PC-3 (cell line): Measurements from ENCODE around the gene SLC12A5. TPM values are rescaled to one million over a fixed set of nuclear protein-coding genes. Genes with fewer than 3 reads are reported as not detected.

Experiments
- ATAC-seq: fragments of 200-7000 bp; cut with Tn5 transposase; 2 replicates; pipeline ENCODE4 v1.9.1; 2020; ENCODE audit warnings: mild to moderate bottlenecking, moderate library complexity
- BruUV-seq: library from RNA; stranded (reverse); fragments of 400-500 nt; replicated peaks from 2 replicates; lab custom pipeline; 2021; lab: Mats Ljungman, UMichigan
- CTCF ChIA-PET: fragments of 300-600 bp; sonication (Branson Sonifier 250); formaldehyde crosslinking; loops from one replicate; lab custom pipeline; 2022; ENCODE audit warnings: antibody characterized with exemption; lab: Charles Lee
- POLR2A ChIA-PET: fragments of 300-600 bp; sonication (Branson Sonifier 250); formaldehyde crosslinking; loops from one replicate; lab custom pipeline; 2022; ENCODE audit warnings: antibody characterized with exemption; ENCODE audit not compliant: unreplicated experiment; lab: Charles Lee
- DNase-seq: peaks from one replicate; pipeline ENCODE4 v3.0.0-alpha.2; 2015
- H2AFZ ChIP-seq: fragments of 300-600 bp; sonication (generic); 2 replicates; pipeline ENCODE4 v1.6.0; 2016; ENCODE audit warnings: antibody characterized with exemption, low read length
- H3F3A ChIP-seq: fragments of 300-600 bp; sonication (generic); one replicate; pipeline ENCODE4 v1.6.0; 2017; ENCODE audit warnings: antibody characterized with exemption, low read length, control low read depth, mild to moderate bottlenecking; ENCODE audit not compliant: unreplicated experiment
- H3K27ac ChIP-seq: fragments of 300-600 bp; sonication (generic); 2 replicates; pipeline ENCODE4 v1.5.1; 2016; ENCODE audit warnings: mild to moderate bottlenecking, low read length
- H3K27me3 ChIP-seq: fragments of 300-600 bp; sonication (generic); 2 replicates; pipeline ENCODE4 v1.6.1; 2016; ENCODE audit warnings: low read length, mixed read lengths
- H3K36me3 ChIP-seq: fragments of 300-600 bp; sonication (generic); 2 replicates; pipeline ENCODE4 v1.6.1; 2016; ENCODE audit warnings: low read depth, mixed run types, low read length, mixed read lengths
- H3K4me1 ChIP-seq: fragments of 300-600 bp; sonication (generic); 2 replicates; pipeline ENCODE4 v1.5.1; 2016; ENCODE audit warnings: low read length; ENCODE audit not compliant: insufficient read depth
- H3K4me2 ChIP-seq: fragments of 300-600 bp; sonication (generic); 2 replicates; pipeline ENCODE4 v1.6.0; 2016; ENCODE audit warnings: low read length
- H3K4me3 ChIP-seq: fragments of 300-600 bp; sonication (generic); 2 replicates; pipeline ENCODE4 v1.5.1; 2016; ENCODE audit warnings: mild to moderate bottlenecking, low read length, mixed read lengths
- H3K79me2 ChIP-seq: fragments of 300-600 bp; sonication (generic); 2 replicates; pipeline ENCODE4 v1.6.1; 2017; ENCODE audit warnings: low read length, mixed read lengths
- H3K9ac ChIP-seq: fragments of 300-600 bp; sonication (generic); 2 replicates; pipeline ENCODE4 v1.6.0; 2016; ENCODE audit warnings: mild to moderate bottlenecking, low read length
- H3K9me2 ChIP-seq: fragments of 300-600 bp; sonication (generic); replicated peaks from 2 replicates; pipeline ENCODE4 v1.6.1; 2016; ENCODE audit warnings: mixed run types, low read length, mixed read lengths
- H3K9me3 ChIP-seq: fragments of 300-600 bp; sonication (generic); 2 replicates; pipeline ENCODE4 v1.6.1; 2016; ENCODE audit warnings: low read length, mixed read lengths
- H4K20me1 ChIP-seq: fragments of 300-600 bp; sonication (generic); 2 replicates; pipeline ENCODE4 v1.6.1; 2016; ENCODE audit warnings: low read length, mixed read lengths
- CTCF ChIP-seq: fragments of 300-600 bp; sonication (generic); conservative IDR thresholded peaks from 2 replicates; pipeline ENCODE4 v1.5.1; 2017; ENCODE audit warnings: antibody characterized with exemption, low read depth, mild to moderate bottlenecking, low read length
- EZH2 ChIP-seq: fragments of 300-600 bp; sonication (generic); IDR thresholded peaks from one replicate; pipeline ENCODE4 v1.6.1; 2017; ENCODE audit warnings: antibody characterized with exemption, mild to moderate bottlenecking, low read length; ENCODE audit not compliant: unreplicated experiment
- EZH2phosphoT487 ChIP-seq: fragments of 300-600 bp; sonication (generic); IDR thresholded peaks from 2 replicates; pipeline ENCODE4 v1.6.1; 2018; ENCODE audit warnings: mild to moderate bottlenecking, antibody characterized with exemption, low read length, borderline replicate concordance
- intact Hi-C: fragments of 100-400 bp; cut with micrococcal nuclease; formaldehyde crosslinking; loops from 2 replicates; pipeline ENCODE4 v1.9.0; 2023
- total RNA-seq: library from RNA; depleted of rRNA; stranded (reverse); fragments of >200 nt; gene quantifications from 2 replicates; pipeline ENCODE4 v1.2.3, GENCODE V29; 2014

The SLC12A5 gene
- total RNA-seq, 1 experiment from 2014 or later = 2.4 TPM

GRCh38 chr20:46027245-46027853 lies 1.7 kb upstream of the SLC12A5 start:
- Histone ChIP-seq H3K9ac (no peak overlapping the region), H4K20me1 (no peaks in the 10 kb centered on the region), H3K4me3 (no peak overlapping the region), H3K9me3 (no peaks in the 10 kb centered on the region), H3K27me3 (peaks cover 22% of the 10 kb centered on the region), H3K4me2 (no peak overlapping the region), H3K27ac (no peak overlapping the region), H3K79me2 (no peaks in the 10 kb centered on the region), H3K36me3 (no peaks in the 10 kb centered on the region), H3K4me1 (peaks cover 7% of the 10 kb centered on the region; the same call in 1 of the 2 replicates), H3K9me2 (no peaks in the 10 kb centered on the region), H2AFZ (no peak overlapping the region), H3F3A (no peaks in the 10 kb centered on the region)
- DNase-seq = peak; percentile 76
- CTCF ChIA-PET = interaction anchor here (0.7 kb wide), 1 partner anchor 103 kb away, joined by 3 read pairs; no protein-coding TSS in a partner anchor
- TF ChIP-seq EZH2phosphoT487 (no peak), CTCF (no peak), EZH2 (no peak)
- no TSS peak for BruUV-seq
- POLR2A ChIA-PET = interaction anchor here (0.6 kb wide), 1 partner anchor 59 kb away, joined by 4 read pairs; no protein-coding TSS in a partner anchor
- intact Hi-C loops = loop anchor here (1.0 to 10.0 kb wide), 3 partner anchors 14 to 407 kb away; no protein-coding TSS in a partner anchor
- ATAC-seq = peak; percentile 39

GRCh38 chr20:46028110-46028509 lies 905 bp upstream of the SLC12A5 start:
- H3K27me3 ChIP-seq = peaks cover 29% of the 10 kb centered on the region
- intact Hi-C loops = loop anchor here (10.0 kb wide), 2 partner anchors 147 to 407 kb away; no protein-coding TSS in a partner anchor
- POLR2A ChIA-PET = interaction anchor here (0.6 kb wide), 1 partner anchor 58 kb away, joined by 4 read pairs; no protein-coding TSS in a partner anchor
- H3K9ac ChIP-seq = no peak overlapping the region
- H3K27ac ChIP-seq = no peak overlapping the region
- H3F3A ChIP-seq = no peaks in the 10 kb centered on the region
- no peak overlapping the region for H3K4me2 ChIP-seq
- TF ChIP-seq EZH2phosphoT487 = no peak
- TF ChIP-seq CTCF = no peak
- TF ChIP-seq EZH2 = no peak
- H3K36me3 ChIP-seq = no peaks in the 10 kb centered on the region
- H4K20me1 ChIP-seq = no peaks in the 10 kb centered on the region
- H3K4me1 ChIP-seq = 0 out of 2 replicates have a peak, but pooled peaks cover 4% of the 10 kb centered on the region
- ATAC-seq (no peak), DNase-seq (no peak)
- H2AFZ ChIP-seq = no peak overlapping the region
- no TSS peak for BruUV-seq
- H3K9me3 ChIP-seq = no peaks in the 10 kb centered on the region
- H3K4me3 ChIP-seq = no peak overlapping the region
- H3K79me2 ChIP-seq = no peaks in the 10 kb centered on the region
- CTCF ChIA-PET = no interaction called here
- no peaks in the 10 kb centered on the region for H3K9me2 ChIP-seq
